OCI-LY3 (cell line): Measurements from ENCODE around the gene SLC38A2.

Experiments used
- EZH2phosphoT487 ChIP-seq: fragments of 200-600 bp; shearing (Covaris generic); IDR thresholded peaks from 2 replicates; pipeline ENCODE4 v1.6.1; 2018; ENCODE audit warnings: antibody characterized with exemption, mixed run types, low read depth
- TF ChIP-seq, protein P1 (sequence below): fragments of 200-600, 300-600 bp; sonication (generic); IDR thresholded peaks from 2 replicates; pipeline ENCODE4 v1.5.1; 2014; ENCODE audit warnings: antibody characterized with exemption, low read length, low read depth

DNA sequence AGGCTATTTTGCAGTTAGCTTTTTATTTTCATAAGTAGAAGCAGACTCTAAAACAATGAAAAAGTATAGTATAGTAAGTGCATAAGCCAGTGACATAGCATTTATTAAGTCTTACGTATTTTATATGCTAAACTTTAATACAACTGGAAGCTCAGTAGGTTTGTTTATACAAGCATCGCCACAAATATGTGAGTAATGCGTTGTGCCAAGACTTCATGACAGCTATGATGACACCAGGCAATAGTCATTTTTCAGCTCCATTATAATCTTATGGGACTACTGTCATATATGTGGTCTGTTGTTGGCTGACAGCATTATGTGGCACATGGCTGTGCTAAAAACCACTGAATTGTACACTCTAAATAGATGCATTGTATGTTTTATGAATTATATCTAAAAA is 40.3 kb downstream of the SLC38A2 start:
- TF ChIP-seq, protein P1, sequence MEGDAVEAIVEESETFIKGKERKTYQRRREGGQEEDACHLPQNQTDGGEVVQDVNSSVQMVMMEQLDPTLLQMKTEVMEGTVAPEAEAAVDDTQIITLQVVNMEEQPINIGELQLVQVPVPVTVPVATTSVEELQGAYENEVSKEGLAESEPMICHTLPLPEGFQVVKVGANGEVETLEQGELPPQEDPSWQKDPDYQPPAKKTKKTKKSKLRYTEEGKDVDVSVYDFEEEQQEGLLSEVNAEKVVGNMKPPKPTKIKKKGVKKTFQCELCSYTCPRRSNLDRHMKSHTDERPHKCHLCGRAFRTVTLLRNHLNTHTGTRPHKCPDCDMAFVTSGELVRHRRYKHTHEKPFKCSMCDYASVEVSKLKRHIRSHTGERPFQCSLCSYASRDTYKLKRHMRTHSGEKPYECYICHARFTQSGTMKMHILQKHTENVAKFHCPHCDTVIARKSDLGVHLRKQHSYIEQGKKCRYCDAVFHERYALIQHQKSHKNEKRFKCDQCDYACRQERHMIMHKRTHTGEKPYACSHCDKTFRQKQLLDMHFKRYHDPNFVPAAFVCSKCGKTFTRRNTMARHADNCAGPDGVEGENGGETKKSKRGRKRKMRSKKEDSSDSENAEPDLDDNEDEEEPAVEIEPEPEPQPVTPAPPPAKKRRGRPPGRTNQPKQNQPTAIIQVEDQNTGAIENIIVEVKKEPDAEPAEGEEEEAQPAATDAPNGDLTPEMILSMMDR, result no peak
- TF ChIP-seq EZH2phosphoT487, result no peak
